ENCODE measurements around the gene TMEM116. TPM values are rescaled to one million over a fixed set of nuclear protein-coding genes. Genes with fewer than 3 reads are reported as not detected.
A peak's percentile ranks its signal among the peaks of the same experiment; 100 is the strongest.

Gene TMEM116
- total and polyA plus RNA-seq, 12 donors: 13.3 to 54.1 (median 39.0) TPM

DNA sequence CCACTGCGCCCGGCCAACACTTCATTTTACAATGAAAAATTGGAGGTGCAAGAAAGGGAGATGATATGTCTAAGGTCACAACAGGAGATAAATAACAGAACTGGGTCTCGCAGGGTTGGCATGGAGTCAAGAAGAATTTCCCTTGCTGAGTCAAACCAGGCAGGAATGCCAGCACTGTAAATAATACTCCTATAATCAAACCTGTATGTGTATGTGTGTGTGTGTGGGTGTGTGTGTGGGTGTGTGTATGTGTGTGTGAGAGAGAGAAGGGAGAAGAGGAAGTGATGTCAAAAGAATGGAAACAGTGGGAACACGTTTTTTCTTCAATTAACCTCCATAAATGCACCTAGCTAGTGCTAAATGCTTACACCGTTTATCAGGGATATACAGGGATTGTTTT is 70.4 kb downstream of the TMEM116 start:
- WGBS, 2 donors: 62 to 68% methylated on average over 5 of the region's 5 CpGs
- intact Hi-C loops (cut with DNase I): loop anchor here in 4 of 10 donors (5.0 to 10.0 kb wide), 2 partner anchors 70 to 72 kb away; partner anchors contain the start of genes ERP29 (in 4 of the 4) and TMEM116 (in 4 of the 4)
- TF ChIP-seq CTCF (IDR thresholded peaks at IDR 0.05): no peak

DNA sequence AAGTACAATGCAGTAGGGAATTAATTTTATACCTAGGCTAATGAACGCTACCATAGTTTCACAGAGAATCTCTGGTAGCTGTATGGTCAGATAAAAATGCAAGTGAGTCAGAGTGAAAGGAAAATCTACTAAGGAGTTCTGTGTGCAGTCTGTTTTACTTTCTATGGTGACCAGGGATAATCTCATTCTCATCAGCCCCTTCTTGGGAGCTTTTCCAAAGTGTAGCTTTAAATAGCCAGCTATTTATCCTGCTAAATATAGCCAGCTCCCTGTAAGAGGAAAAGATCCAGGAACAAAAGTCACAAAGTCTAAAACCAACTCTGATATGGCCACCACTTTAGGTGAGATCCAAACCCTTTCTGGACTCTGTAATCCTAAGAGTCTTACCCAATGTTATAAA is 75.5 kb downstream of the TMEM116 start:
- no peak for TF ChIP-seq CTCF (IDR thresholded peaks at IDR 0.05)
- Histone ChIP-seq H3K4me3 (peak overlapping the region in 1 of 10 donors; percentile 4), H3K36me3 (peaks cover 0 to 17% (median 3%) of the 10 kb centered on the region in 9 donors), H3K27me3 (no peaks in the 10 kb centered on the region), H3K27ac (peak overlapping the region; percentile 54 to 81 (median 72)), H3K9me3 (no peaks in the 10 kb centered on the region), H3K4me1 (peaks cover 0 to 35% (median 5%) of the 10 kb centered on the region in 9 donors)
- 49 to 53% methylated on average over 1 of the region's 1 CpG for WGBS, 2 donors
- ATAC-seq (peak; percentile 51 to 92 (median 84)), DNase-seq (no peak)
- intact Hi-C loops (cut with DNase I): no loop called here

More for the DNA sequence above, 70.4 kb downstream of the TMEM116 start:
- Histone ChIP-seq H3K9me3 (no peaks in the 10 kb centered on the region), H3K27me3 (no peaks in the 10 kb centered on the region), H3K27ac (no peak overlapping the region), H3K36me3 (peaks cover 0 to 6% (median 0%) of the 10 kb centered on the region in 9 donors), H3K4me1 (peaks cover 0 to 30% (median 5%) of the 10 kb centered on the region in 9 donors), H3K4me3 (no peak overlapping the region)
- DNase-seq (no peak), ATAC-seq (no peak)

DNA sequence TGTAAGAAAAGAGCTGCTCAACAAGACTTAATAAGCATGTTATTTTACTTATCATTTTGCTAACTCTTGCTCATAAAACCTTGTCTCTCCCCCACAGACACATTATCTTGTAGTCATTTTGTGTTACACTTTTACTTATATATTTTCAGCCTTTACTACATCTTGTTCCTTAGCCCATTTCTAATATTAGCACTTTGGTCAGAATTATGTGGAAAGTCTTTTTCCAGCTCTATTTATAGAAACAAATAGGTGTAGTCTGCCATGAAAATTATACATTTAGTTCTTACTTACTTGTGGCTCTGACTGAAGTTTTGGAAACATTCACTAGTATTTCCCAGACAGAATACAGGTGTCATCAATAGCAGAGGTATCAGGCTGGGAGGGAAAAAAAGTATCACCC is 76.1 kb downstream of the TMEM116 start:
- TF ChIP-seq CTCF (IDR thresholded peaks at IDR 0.05): no peak
- peak overlapping the region in 1 of 10 donors; percentile 4 for H3K4me3 ChIP-seq
- intact Hi-C loops (cut with DNase I): no loop called here
- H3K36me3 ChIP-seq: peaks cover 0 to 22% (median 7%) of the 10 kb centered on the region in 9 donors
- H3K27me3 ChIP-seq: no peaks in the 10 kb centered on the region
- no peaks in the 10 kb centered on the region for H3K9me3 ChIP-seq
- peak overlapping the region; percentile 54 to 81 (median 72) for H3K27ac ChIP-seq
- H3K4me1 ChIP-seq: peaks cover 0 to 35% (median 5%) of the 10 kb centered on the region in 9 donors
- peak in 3 of 8 donors; percentile 4 to 17 (median 6) for ATAC-seq
- DNase-seq: no peak

DNA sequence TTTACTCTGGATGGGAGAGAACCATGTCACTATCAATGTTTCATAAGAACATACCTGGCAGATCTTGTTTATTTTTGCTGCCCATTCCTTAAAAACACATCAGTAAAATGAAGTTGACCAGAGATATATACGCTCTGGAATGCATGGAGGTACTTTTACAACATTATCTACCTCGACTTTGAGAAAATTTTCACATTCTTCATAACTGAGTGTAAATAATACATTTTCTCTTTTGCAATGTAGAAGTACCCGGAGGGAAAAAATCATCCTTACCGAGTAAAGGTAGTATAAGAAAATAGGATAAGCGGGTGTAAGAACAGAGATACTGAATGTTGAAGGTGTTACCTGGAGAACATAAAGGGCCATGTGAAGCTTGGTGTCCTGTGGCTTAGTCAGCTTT is 80.7 kb downstream of the TMEM116 start:
- Histone ChIP-seq H3K27ac (no peak overlapping the region), H3K4me3 (no peak overlapping the region), H3K36me3 (peaks cover 0 to 41% (median 7%) of the 10 kb centered on the region in 9 donors), H3K9me3 (no peaks in the 10 kb centered on the region), H3K4me1 (peaks cover 0 to 17% (median 2%) of the 10 kb centered on the region in 9 donors), H3K27me3 (no peaks in the 10 kb centered on the region)
- intact Hi-C loops (cut with DNase I): no loop called here
- DNase-seq (no peak), ATAC-seq (no peak)
- TF ChIP-seq CTCF (IDR thresholded peaks at IDR 0.05): no peak
- WGBS, 2 donors: 91 to 94% methylated on average over 5 of the region's 5 CpGs
